Effector CD8-positive, alpha-beta T cell (primary cell): ENCODE measurements around the gene FAM24B.
"Not testable (repeated sequence)": the region's sequence is repeated elsewhere in the genome, so short reads cannot be mapped to it uniquely, and the experiment has no call there.

Source experiments
- DNase-seq: peaks from one replicate; lab custom pipeline; 2025; lab: John Stamatoyannopoulos, UW

FAM24B gene

GRCh38 chr10:122859527-122859926 is 19.9 kb downstream of the FAM24B start:
- DNase-seq = no peak

DNA sequence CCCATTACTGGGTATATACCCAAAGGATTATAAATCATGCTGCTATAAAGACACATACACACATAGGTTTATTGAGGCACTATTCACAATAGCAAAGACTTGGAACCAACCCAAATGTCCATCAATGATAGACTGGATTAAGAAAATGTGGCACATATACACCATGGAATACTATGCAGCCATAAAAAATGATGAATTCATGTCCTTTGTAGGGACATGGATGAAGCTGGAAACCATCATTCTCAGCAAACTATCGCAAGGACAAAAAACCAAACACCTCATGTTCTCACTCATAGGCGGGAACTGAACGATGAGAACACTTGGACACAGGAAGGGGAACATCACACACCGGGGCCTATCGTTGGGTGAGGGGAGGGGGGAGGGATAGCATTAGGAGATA is 21.3 kb downstream of the FAM24B start:
- DNase-seq = not testable (repeated sequence)

DNA sequence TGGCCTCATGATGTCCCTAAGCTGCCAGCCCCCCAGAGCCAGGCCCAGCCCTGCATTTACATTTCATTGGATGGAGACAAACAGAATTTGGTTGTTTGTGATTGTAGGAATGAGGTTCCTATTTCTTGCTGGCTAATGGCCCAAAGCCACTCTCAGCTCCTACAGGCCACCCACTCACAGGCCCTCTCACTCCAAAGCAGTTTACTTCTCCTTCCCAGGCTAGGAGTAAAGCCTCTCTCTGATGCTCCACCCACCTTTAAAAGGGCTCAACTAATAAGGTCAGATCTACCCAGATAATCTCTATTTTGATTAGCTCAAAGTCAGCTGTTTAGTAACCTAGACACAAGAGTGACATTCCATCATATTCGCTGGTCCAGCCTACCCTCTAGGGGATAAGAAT is 22.5 kb downstream of the FAM24B start:
- no peak for DNase-seq

DNA sequence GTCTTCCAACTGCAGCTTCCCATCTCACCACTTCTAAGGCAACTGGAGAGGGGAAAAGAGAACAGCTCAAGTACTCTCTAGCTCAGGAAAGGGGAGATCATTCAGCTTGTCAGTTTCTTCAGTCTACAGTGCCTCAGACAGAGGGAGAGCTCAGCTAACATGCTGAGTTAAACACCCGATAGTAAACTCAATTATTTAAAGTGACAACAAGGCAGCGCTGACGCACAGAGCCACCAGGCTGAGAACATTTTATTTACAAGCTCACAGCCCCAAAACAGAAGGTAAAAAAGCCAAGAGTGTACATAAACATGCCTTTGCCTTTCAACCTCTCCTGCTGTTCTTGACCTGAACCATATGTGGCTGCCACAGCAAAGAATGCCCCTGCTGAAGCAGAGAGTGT is 23.6 kb downstream of the FAM24B start:
- no peak for DNase-seq

DNA sequence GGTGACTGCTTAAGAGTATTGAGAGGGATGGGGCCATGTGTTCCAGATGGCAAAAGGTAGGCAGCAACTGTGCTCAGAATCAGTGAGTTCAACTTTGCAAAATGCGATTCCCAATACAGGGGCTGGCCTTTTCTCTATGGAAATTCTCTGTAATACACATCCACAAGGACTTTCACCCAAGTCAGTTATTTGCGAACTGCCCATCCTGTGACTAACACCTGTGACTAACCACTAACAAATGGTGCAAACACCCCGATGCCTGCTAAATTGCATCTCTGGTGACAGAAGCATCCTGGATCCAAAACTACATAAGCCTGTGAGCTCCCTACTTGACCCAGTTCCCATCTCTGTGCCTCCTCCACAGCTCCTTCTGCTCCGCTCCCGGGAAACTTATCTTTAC is 24.7 kb downstream of the FAM24B start:
- DNase-seq = no peak

GRCh38 chr10:122853665-122854313 is 25.6 kb downstream of the FAM24B start:
- no peak for DNase-seq

DNA sequence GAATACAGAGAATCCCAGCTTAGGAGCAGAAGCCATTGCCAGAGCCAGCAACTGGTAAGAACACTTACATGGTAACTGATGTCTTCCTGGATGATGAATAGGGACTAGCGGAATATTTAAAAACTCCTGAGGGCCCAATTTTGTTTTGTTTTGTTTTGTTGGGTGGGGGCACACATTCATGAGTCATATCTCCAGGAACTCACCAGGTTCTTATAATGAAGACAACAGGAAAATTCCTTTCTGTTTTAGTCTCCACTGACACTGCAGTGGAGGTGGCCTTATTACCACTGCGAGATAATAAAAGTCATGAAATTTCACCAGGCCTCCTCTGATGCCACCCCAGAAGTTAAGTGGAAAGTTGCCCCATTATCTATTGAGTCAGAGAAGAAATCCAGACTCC is 27.1 kb downstream of the FAM24B start:
- DNase-seq = no peak

GRCh38 chr10:122850705-122851640 is 28.4 kb downstream of the FAM24B start:
- DNase-seq = no peak

GRCh38 chr10:122849900-122850605 is 29.3 kb downstream of the FAM24B start:
- DNase-seq = no peak

GRCh38 chr10:122849090-122849489 is 30.3 kb downstream of the FAM24B start:
- no peak for DNase-seq

DNA sequence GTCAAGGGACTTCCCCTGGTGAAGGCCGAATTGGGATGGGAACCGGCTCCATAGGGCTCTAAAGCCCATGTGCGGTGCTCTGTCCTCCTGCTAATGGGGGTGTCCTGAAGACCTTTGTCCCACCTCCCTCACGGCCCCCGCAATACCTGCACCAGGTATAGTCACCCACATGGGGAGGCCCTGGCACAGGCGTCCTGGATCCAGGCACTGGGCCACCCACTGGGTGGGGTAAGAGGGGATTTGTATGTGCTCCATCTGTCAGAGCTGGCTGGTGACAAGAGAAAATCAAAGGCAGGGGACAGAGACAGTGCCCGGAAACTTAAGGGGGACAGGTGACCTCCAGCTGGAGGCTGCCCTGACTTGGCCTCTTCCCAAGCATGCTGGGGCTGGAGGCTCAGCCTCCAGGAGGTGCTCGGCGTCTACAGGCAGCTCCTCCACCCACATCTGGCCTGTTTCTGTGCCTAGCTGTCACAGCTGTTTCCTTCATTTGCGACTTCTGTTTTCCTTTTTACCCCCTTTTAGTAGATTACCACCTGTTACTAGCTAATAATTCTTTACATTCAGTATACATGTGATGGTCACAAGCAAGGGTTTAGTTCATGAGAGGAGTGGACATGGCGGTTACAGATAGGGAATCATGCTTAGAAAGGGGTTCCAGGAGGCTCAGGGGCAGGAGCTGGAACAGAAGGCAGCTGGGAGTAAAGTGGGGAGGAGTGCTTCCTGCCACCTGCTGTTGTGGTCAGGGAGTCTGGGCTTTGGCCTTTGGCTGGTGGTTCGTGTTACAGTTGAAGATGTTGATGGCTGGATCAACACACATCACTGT is 31.4 kb downstream of the FAM24B start:
- DNase-seq = no peak

DNA sequence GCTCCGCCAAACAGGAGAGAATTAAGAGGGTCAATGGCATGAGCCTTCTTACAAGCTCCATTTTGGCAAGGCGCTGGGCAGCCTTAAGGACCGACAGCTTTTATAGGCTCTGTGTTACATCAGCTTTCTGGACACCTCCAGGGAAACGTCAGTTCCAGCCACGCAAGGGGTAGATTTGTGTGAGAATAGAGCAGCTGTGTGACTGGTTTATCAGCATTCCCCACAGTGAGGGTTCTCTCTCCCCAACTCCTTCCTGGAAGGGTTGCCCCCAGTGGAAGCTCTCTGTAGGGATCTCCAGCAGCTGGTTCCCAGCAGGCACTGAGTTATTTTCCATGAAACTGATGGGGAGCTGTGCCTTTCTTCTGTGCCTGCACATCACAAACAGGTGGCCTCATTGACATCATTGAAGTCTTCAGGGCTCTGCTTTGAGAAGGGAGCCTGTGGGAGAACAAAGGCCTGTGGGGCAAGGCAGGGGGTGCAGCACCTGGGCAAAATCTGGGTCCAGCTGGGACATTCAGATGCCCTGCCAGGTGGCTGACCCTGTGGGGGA is 33.5 kb downstream of the FAM24B start, which contains the start of gene CUZD1:
Gene CUZD1 (minus strand): TSS at position 75 of the 550 bp plus-strand sequence. CDS start 14 bp downstream, at position 61.
- no peak for DNase-seq

- DNase-seq = no peak
Observed at GRCh38 chr10:122844146-122844545, 35.2 kb downstream of the FAM24B start.

- DNase-seq = no peak
Observed at GRCh38 chr10:122841569-122841968, 37.8 kb downstream of the FAM24B start.

- DNase-seq = no peak
Observed at GRCh38 chr10:122839505-122839904, 39.9 kb downstream of the FAM24B start.

- DNase-seq = no peak
Observed at GRCh38 chr10:122838880-122839279, 40.5 kb downstream of the FAM24B start.

GRCh38 chr10:122835908-122836307 is 43.5 kb downstream of the FAM24B start:
- no peak for DNase-seq

DNA sequence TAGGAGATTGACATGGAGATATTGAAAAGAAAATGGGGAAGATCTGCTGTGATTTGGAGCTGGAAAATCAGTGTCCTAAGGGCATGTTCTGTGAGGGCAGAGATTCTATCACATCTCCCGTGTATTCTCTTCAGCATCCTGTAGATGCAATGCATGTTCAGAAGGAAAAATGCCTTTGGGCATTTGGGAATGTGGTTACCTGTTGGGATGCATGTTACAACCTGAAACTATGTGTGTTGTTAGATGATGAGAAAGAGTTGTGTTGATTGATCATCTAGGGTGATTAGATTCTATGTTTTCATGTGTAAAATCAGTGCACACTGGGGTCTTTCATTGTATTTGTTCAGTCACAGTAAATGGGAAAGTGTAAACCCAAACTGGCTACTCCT is 48.4 kb downstream of the FAM24B start:
- no peak for DNase-seq

GRCh38 chr10:122830273-122830964 is 49.0 kb downstream of the FAM24B start:
- no peak for DNase-seq

- DNase-seq = no peak
Observed at GRCh38 chr10:122829454-122829853, 49.9 kb downstream of the FAM24B start.
